HepG2 (cell line): Measurements from ENCODE around the gene PRDM12. TPM values are rescaled to one million over a fixed set of nuclear protein-coding genes. Genes with fewer than 3 reads are reported as not detected.

Experiments
- ATAC-seq: fragments of 200-7000 bp; cut with Tn5 transposase; 3 replicates; pipeline ENCODE4 v1.9.1; 2020; ENCODE audit warnings: mild to moderate bottlenecking, moderate library complexity
- BruUV-seq: library from RNA; stranded (reverse); fragments of 400-500 nt; replicated peaks from 2 replicates; lab custom pipeline; 2021; lab: Mats Ljungman, UMichigan
- CTCF ChIA-PET: fragments of 300-600 bp; formaldehyde crosslinking; extraction: SDS; loops from one replicate; lab custom pipeline; 2021; ENCODE audit warnings: low total read pairs, inconsistent platforms, low intra/inter-chr PET ratio; lab: Yijun Ruan, JAX
- POLR2A ChIA-PET: fragments of 350-600 bp; sonication (Branson Sonifier 250); formaldehyde crosslinking; loops from one replicate; lab custom pipeline; 2020; ENCODE audit warnings: antibody characterized with exemption, inconsistent platforms; lab: Yijun Ruan, JAX
- DNase-seq: peaks from one replicate; pipeline ENCODE4 v3.0.0-alpha.2; 2015; ENCODE audit warnings: low spot score
- FAIRE-seq: peaks from 3 replicates; lab custom pipeline; 2011; peaks lifted over from hg19 to GRCh38; lab: Jason Lieb, UNC
- H2AFZ ChIP-seq: one replicate; pipeline ENCODE4 v1.6.1; 2011; ENCODE audit warnings: low read length, inconsistent platforms
- H3K27ac ChIP-seq: fragments of 300-600 bp; 3 replicates; pipeline ENCODE4 v1.8.0; 2011; ENCODE audit warnings: mixed run types, mild to moderate bottlenecking, mixed read lengths, low read length, inconsistent platforms; ENCODE audit not compliant: insufficient read depth; ENCODE audit errors: extremely low read length
- H3K27me3 ChIP-seq, 2 experiments: fragments of 200-600 bp in 1 of 2; 2 replicates in 1 of 2; 3 replicates in 1 of 2; pipeline versions ENCODE4 v1.6.0 to v1.8.0; 2011; ENCODE audit warnings: low read length in 2 of 2, mild to moderate bottlenecking in 2 of 2, moderate library complexity in 2 of 2, inconsistent platforms in 1 of 2; ENCODE audit not compliant: insufficient read depth in 2 of 2, control insufficient read depth in 1 of 2
- H3K36me3 ChIP-seq, 2 experiments: fragments of 200-600 bp in 1 of 2; replicated peaks in 1 of 2; 2 replicates in 1 of 2; 3 replicates in 1 of 2; pipeline versions ENCODE4 v1.5.1 to v1.8.0; 2011; ENCODE audit warnings: low read length in 2 of 2, inconsistent platforms in 1 of 2; ENCODE audit not compliant: insufficient read depth in 2 of 2, control insufficient read depth in 1 of 2
- H3K4me1 ChIP-seq: 2 replicates; pipeline ENCODE4 v1.5.1; 2012; ENCODE audit warnings: low read length, inconsistent platforms; ENCODE audit not compliant: insufficient read depth
- H3K4me2 ChIP-seq: 2 replicates; pipeline ENCODE4 v1.6.0; 2011; ENCODE audit warnings: low read depth, low read length, inconsistent platforms
- H3K4me3 ChIP-seq, 3 experiments: fragments of 200-600 bp in 1 of 3; sonication (generic), shearing (Covaris generic) in 1 of 3; replicated peaks in 1 of 3; 2 replicates each; pipeline ENCODE4 v1.5.1; 2011 to 2016; ENCODE audit warnings: low read length in 3 of 3, inconsistent platforms in 2 of 3, low read depth in 2 of 3, mild to moderate bottlenecking in 2 of 3, control low read depth in 1 of 3, mixed read lengths in 1 of 3; ENCODE audit not compliant: insufficient read depth in 1 of 3
- H3K79me2 ChIP-seq: one replicate; pipeline ENCODE4 v1.6.1; 2011; ENCODE audit warnings: low read length, inconsistent platforms; ENCODE audit not compliant: insufficient read depth
- H3K9ac ChIP-seq: 2 replicates; pipeline ENCODE4 v1.6.0; 2011; ENCODE audit warnings: mild to moderate bottlenecking, low read depth, low read length, inconsistent platforms; ENCODE audit not compliant: insufficient read depth
- H3K9me3 ChIP-seq: 2 replicates; pipeline ENCODE4 v1.5.1; 2012; ENCODE audit warnings: mild to moderate bottlenecking, low read length
- H4K20me1 ChIP-seq: 2 replicates; pipeline ENCODE4 v1.6.0; 2011; ENCODE audit warnings: inconsistent platforms, mild to moderate bottlenecking, low read length, moderate library complexity; ENCODE audit not compliant: insufficient read depth
- AGO2 ChIP-seq: fragments of 200-400 bp; formaldehyde crosslinking; optimal IDR thresholded peaks from 2 replicates; pipeline ENCODE3; 2017; ENCODE audit warnings: mild to moderate bottlenecking, low read depth, low read length, moderate library complexity
- ASH2L ChIP-seq: fragments of 300-600, 200-600 bp; sonication (generic); IDR thresholded peaks from 2 replicates; pipeline ENCODE4 v1.7.0; 2017; ENCODE audit warnings: low read depth, mild to moderate bottlenecking, moderate library complexity, mixed read lengths, low read length; ENCODE audit not compliant: insufficient read length
- FOXA3 ChIP-seq: IDR thresholded peaks from 2 replicates; pipeline ENCODE4 v1.6.1; 2016; ENCODE audit warnings: missing genetic modification reagents, missing compliant biosample characterization
- KLF6 ChIP-seq: IDR thresholded peaks from 2 replicates; pipeline ENCODE4 v1.8.0; 2016; ENCODE audit warnings: missing biosample characterization, missing genetic modification reagents
- LCORL ChIP-seq, 2 experiments: fragments of 450-650 bp in 1 of 2; sonication (generic) in 1 of 2; formaldehyde crosslinking in 1 of 2; IDR thresholded peaks; 2 replicates each; pipeline versions ENCODE4 v1.5.0 to v1.6.1; 2017 to 2020; ENCODE audit warnings: antibody characterized with exemption in 1 of 2, missing genetic modification reagents in 1 of 2
- POGZ ChIP-seq: sonication (generic); formaldehyde crosslinking; IDR thresholded peaks from 2 replicates; pipeline ENCODE4 v1.4.0; 2020; ENCODE audit warnings: mild to moderate bottlenecking, missing genetic modification reagents
- ZBTB43 ChIP-seq: sonication (generic); formaldehyde crosslinking; conservative IDR thresholded peaks from 2 replicates; pipeline ENCODE4 v1.4.0; 2020; ENCODE audit warnings: missing genetic modification reagents
- ZNF136 ChIP-seq: sonication (generic); formaldehyde crosslinking; IDR thresholded peaks from 2 replicates; pipeline ENCODE4 v1.8.1; 2022; ENCODE audit warnings: low read depth, mild to moderate bottlenecking, moderate library complexity, missing genetic modification reagents
- ZNF280B ChIP-seq: sonication (generic); formaldehyde crosslinking; IDR thresholded peaks from 2 replicates; pipeline ENCODE4 v1.5.0; 2020; ENCODE audit warnings: missing genetic modification reagents, mild to moderate bottlenecking, borderline replicate concordance
- ZNF629 ChIP-seq: sonication (generic); formaldehyde crosslinking; conservative IDR thresholded peaks from 2 replicates; pipeline ENCODE4 v1.5.0; 2020; ENCODE audit warnings: missing genetic modification reagents
- WGBS: methylation state at CpG from one replicate; pipeline ENCODE4 v1.1.6; 2017; ENCODE audit warnings: low lambda C conversion rate; 5-methylcytosine and 5-hydroxymethylcytosine counted together
- in situ Hi-C: cut with HindIII; loops from 2 replicates; pipeline ENCODE4 v1.10.0; 2017; ENCODE audit warnings: low pct_unique_long_range_greater_than_20kb; ENCODE audit not compliant: extremely low pct_ligation_motif_present
- intact Hi-C: fragments of 100-400 bp; cut with micrococcal nuclease; formaldehyde crosslinking; loops from one replicate; pipeline ENCODE4 v1.10.0; 2022; ENCODE audit not compliant: unreplicated experiment
- polyA plus RNA-seq, 8 experiments: library from polyadenylated mRNA; depleted of rRNA in 3 of 8; stranded (reverse) in 7 of 8; unstranded in 1 of 8; fragments of >200 nt; fragmentation: Illumina TruSeq in 4 of 8; extraction: Trizol in 4 of 8; gene quantifications; 2 replicates each; pipeline versions ENCODE4 v1.2.1 to v1.2.3, GENCODE V29; 2011 to 2016; ENCODE audit warnings: low read depth in 4 of 8, missing spikeins in 1 of 8, mixed read lengths in 1 of 8; ENCODE audit not compliant: insufficient read depth in 1 of 8
- total RNA-seq, 5 experiments: library from RNA; depleted of rRNA; stranded (reverse); fragments of >200 nt; fragmentation: Illumina TruSeq; extraction: Trizol; gene quantifications; 2 replicates each; pipeline ENCODE4 v1.2.3, GENCODE V29; 2016; ENCODE audit warnings: low read depth in 1 of 5
- TF ChIP-seq, protein P1 (sequence below): sonication (generic); formaldehyde crosslinking; IDR thresholded peaks from 2 replicates; pipeline ENCODE4 v1.5.0; 2020; ENCODE audit warnings: missing genetic modification reagents
- TF ChIP-seq, protein P2 (sequence below), 2 experiments: IDR thresholded peaks; 2 replicates each; pipeline ENCODE4 v1.6.1; 2011 to 2012; ENCODE audit warnings: low read length in 2 of 2, borderline replicate concordance in 1 of 2, low read depth in 1 of 2, mild to moderate bottlenecking in 1 of 2, moderate library complexity in 1 of 2
- TF ChIP-seq, protein P3 (sequence below): sonication (generic); formaldehyde crosslinking; conservative IDR thresholded peaks from 2 replicates; pipeline ENCODE4 v1.8.0; 2022; ENCODE audit warnings: missing genetic modification reagents

PRDM12 gene
- total and polyA plus RNA-seq, 2 of the 13 experiments (the other 11 are each of a cell fraction or from before 2014, with no cell fraction given) = 0.04 to 0.07 TPM

DNA sequence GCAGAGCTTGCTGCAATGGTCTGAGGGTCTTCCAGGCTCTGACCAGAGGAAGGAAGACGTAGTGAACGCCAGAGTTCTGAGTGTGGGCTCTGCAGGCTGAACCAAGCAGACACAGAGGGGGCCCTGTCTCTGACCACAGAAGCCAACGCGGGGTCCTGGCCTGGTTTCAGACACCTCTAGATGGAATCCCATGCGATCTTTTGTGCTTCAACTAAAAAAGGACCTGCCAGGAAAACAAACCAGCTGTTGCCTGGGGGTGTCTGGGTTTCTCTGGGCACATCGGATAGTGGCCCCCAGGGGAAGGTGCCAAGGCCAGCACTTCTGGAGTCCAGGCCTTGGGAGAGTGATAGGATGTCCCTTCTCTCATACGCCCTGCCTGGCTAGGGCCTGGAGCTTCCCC is 12.9 kb downstream of the PRDM12 start:
- ATAC-seq (no peak), FAIRE-seq (no peak), DNase-seq (no peak)
- no peak overlapping the region for H3K9ac ChIP-seq
- no peaks in the 10 kb centered on the region for H3K9me3 ChIP-seq
- H2AFZ ChIP-seq = no peak overlapping the region
- in situ Hi-C loops (no loop called here), intact Hi-C loops (no loop called here)
- H3K36me3 ChIP-seq = no peaks in the 10 kb centered on the region
- peaks cover 4 to 37% of the 10 kb centered on the region in 2 experiments; a peak in 3 of 5 replicates for H3K27me3 ChIP-seq
- no peak overlapping the region for H3K27ac ChIP-seq
- BruUV-seq = no TSS peak
- H3K4me2 ChIP-seq = no peak overlapping the region
- H3K4me1 ChIP-seq = peaks cover 9% of the 10 kb centered on the region
- POLR2A ChIA-PET = no interaction called here
- no peaks in the 10 kb centered on the region for H4K20me1 ChIP-seq
- CTCF ChIA-PET = no interaction called here
- H3K4me3 ChIP-seq = no peak overlapping the region
- no peaks in the 10 kb centered on the region for H3K79me2 ChIP-seq
- WGBS = 29% methylated on average over 6 of the region's 7 CpGs
- TF ChIP-seq ZNF136 (CRISPR knock-in tag) (no peak), ZNF280B (CRISPR knock-in tag) (no peak), ZBTB43 (CRISPR knock-in tag) (no peak), ASH2L (no peak), AGO2 (no peak), POGZ (CRISPR knock-in tag) (no peak), LCORL (IDR thresholded peaks at IDR 0.05) (no peak), LCORL (CRISPR knock-in tag; IDR thresholded peaks at IDR 0.05) (no peak), KLF6 (CRISPR knock-in tag) (no peak), FOXA3 (no peak), ZNF629 (CRISPR knock-in tag) (no peak)
- TF ChIP-seq, protein P1, sequence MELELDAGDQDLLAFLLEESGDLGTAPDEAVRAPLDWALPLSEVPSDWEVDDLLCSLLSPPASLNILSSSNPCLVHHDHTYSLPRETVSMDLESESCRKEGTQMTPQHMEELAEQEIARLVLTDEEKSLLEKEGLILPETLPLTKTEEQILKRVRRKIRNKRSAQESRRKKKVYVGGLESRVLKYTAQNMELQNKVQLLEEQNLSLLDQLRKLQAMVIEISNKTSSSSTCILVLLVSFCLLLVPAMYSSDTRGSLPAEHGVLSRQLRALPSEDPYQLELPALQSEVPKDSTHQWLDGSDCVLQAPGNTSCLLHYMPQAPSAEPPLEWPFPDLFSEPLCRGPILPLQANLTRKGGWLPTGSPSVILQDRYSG = no peak
- TF ChIP-seq, protein P2, sequence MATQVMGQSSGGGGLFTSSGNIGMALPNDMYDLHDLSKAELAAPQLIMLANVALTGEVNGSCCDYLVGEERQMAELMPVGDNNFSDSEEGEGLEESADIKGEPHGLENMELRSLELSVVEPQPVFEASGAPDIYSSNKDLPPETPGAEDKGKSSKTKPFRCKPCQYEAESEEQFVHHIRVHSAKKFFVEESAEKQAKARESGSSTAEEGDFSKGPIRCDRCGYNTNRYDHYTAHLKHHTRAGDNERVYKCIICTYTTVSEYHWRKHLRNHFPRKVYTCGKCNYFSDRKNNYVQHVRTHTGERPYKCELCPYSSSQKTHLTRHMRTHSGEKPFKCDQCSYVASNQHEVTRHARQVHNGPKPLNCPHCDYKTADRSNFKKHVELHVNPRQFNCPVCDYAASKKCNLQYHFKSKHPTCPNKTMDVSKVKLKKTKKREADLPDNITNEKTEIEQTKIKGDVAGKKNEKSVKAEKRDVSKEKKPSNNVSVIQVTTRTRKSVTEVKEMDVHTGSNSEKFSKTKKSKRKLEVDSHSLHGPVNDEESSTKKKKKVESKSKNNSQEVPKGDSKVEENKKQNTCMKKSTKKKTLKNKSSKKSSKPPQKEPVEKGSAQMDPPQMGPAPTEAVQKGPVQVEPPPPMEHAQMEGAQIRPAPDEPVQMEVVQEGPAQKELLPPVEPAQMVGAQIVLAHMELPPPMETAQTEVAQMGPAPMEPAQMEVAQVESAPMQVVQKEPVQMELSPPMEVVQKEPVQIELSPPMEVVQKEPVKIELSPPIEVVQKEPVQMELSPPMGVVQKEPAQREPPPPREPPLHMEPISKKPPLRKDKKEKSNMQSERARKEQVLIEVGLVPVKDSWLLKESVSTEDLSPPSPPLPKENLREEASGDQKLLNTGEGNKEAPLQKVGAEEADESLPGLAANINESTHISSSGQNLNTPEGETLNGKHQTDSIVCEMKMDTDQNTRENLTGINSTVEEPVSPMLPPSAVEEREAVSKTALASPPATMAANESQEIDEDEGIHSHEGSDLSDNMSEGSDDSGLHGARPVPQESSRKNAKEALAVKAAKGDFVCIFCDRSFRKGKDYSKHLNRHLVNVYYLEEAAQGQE (IDR thresholded peaks at IDR 0.05; ENCODE audit: borderline replicate concordance in 1 of 2, low read depth in 1 of 2, low read length in 2 of 2) = no peak
- TF ChIP-seq, protein P3, sequence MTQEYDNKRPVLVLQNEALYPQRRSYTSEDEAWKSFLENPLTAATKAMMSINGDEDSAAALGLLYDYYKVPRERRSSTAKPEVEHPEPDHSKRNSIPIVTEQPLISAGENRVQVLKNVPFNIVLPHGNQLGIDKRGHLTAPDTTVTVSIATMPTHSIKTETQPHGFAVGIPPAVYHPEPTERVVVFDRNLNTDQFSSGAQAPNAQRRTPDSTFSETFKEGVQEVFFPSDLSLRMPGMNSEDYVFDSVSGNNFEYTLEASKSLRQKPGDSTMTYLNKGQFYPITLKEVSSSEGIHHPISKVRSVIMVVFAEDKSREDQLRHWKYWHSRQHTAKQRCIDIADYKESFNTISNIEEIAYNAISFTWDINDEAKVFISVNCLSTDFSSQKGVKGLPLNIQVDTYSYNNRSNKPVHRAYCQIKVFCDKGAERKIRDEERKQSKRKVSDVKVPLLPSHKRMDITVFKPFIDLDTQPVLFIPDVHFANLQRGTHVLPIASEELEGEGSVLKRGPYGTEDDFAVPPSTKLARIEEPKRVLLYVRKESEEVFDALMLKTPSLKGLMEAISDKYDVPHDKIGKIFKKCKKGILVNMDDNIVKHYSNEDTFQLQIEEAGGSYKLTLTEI (CRISPR knock-in tag) = no peak
